Mammary epithelial cell (primary cell): ENCODE measurements around the gene PPM1J.

Experiments
- CTCF ChIP-seq, 2 donors: IDR thresholded peaks in 1 of 2; conservative IDR thresholded peaks in 1 of 2; 2 replicates each; pipeline ENCODE4 v1.5.1; 2011 to 2012; ENCODE audit warnings: inconsistent platforms in 2 of 2, low read length in 2 of 2, mild to moderate bottlenecking in 2 of 2, control low read depth in 1 of 2, low read depth in 1 of 2; ENCODE audit not compliant: insufficient read depth in 1 of 2; ENCODE audit errors: extremely low read depth in 1 of 2
- EZH2 ChIP-seq: IDR thresholded peaks from 2 replicates; pipeline ENCODE4 v1.6.1; 2012; ENCODE audit warnings: low read length, inconsistent platforms, borderline replicate concordance

GRCh38 chr1:112687361-112687760 lies 27.8 kb downstream of the PPM1J start:
- TF ChIP-seq CTCF (conservative IDR thresholded peaks at IDR 0.05 in 1 of 2, IDR thresholded peaks at IDR 0.05 in 1 of 2; ENCODE audit: extremely low read depth in 1 of 2, insufficient read depth in 1 of 2, low read depth in 1 of 2, low read length in 2 of 2) (no peak), EZH2 (no peak)
